KMS-11 (cell line): ENCODE data around the gene LSP1.

Source experiments
- H2AFZ ChIP-seq: fragments of 200-600 bp; sonication (generic); 2 replicates; pipeline ENCODE4 v1.6.1; 2016; ENCODE audit warnings: antibody characterized with exemption, mixed run types, low read depth
- H3K27ac ChIP-seq: fragments of 200-600 bp; sonication (generic); 2 replicates; pipeline ENCODE4 v1.6.1; 2016; ENCODE audit warnings: mild to moderate bottlenecking, mixed run types
- H3K27me3 ChIP-seq: fragments of 200-600 bp; sonication (generic); 2 replicates; pipeline ENCODE4 v1.6.1; 2017; ENCODE audit warnings: mild to moderate bottlenecking, low read depth, mixed run types, moderate library complexity; ENCODE audit not compliant: insufficient read depth
- H3K36me3 ChIP-seq: fragments of 200-600 bp; sonication (generic); 2 replicates; pipeline ENCODE4 v1.6.1; 2017; ENCODE audit warnings: mild to moderate bottlenecking, mixed run types; ENCODE audit not compliant: insufficient read depth
- H3K4me1 ChIP-seq: fragments of 200-600 bp; sonication (generic); 2 replicates; pipeline ENCODE4 v1.6.1; 2016; ENCODE audit warnings: mild to moderate bottlenecking, low read depth, mixed run types; ENCODE audit not compliant: poor library complexity, severe bottlenecking
- H3K4me2 ChIP-seq: fragments of 200-600 bp; sonication (generic); 2 replicates; pipeline ENCODE4 v1.7.0; 2016; ENCODE audit warnings: mild to moderate bottlenecking, mixed run types
- H3K4me3 ChIP-seq: fragments of 200-600 bp; sonication (generic); IDR thresholded peaks from 2 replicates; pipeline ENCODE4 v1.6.1; 2017; ENCODE audit warnings: low read depth, low read length, mixed read lengths; ENCODE audit not compliant: insufficient read depth
- H3K79me2 ChIP-seq: fragments of 200-600 bp; sonication (generic); 2 replicates; pipeline ENCODE4 v1.6.1; 2016; ENCODE audit warnings: low read depth, mixed run types; ENCODE audit not compliant: insufficient read depth
- H3K9ac ChIP-seq: fragments of 200-600 bp; sonication (generic); 2 replicates; pipeline ENCODE4 v1.6.1; 2016; ENCODE audit warnings: mild to moderate bottlenecking, mixed run types
- H4K20me1 ChIP-seq: fragments of 200-600 bp; sonication (generic); 2 replicates; pipeline ENCODE4 v1.6.1; 2016; ENCODE audit warnings: mild to moderate bottlenecking, mixed run types; ENCODE audit not compliant: insufficient read depth
- TF ChIP-seq, protein P1 (sequence below): fragments of 200-600 bp; sonication (generic); conservative IDR thresholded peaks from 2 replicates; pipeline ENCODE4 v1.6.1; 2017; ENCODE audit warnings: low read depth, mild to moderate bottlenecking, antibody characterized with exemption, low read length, moderate library complexity, mixed read lengths

LSP1 gene

DNA sequence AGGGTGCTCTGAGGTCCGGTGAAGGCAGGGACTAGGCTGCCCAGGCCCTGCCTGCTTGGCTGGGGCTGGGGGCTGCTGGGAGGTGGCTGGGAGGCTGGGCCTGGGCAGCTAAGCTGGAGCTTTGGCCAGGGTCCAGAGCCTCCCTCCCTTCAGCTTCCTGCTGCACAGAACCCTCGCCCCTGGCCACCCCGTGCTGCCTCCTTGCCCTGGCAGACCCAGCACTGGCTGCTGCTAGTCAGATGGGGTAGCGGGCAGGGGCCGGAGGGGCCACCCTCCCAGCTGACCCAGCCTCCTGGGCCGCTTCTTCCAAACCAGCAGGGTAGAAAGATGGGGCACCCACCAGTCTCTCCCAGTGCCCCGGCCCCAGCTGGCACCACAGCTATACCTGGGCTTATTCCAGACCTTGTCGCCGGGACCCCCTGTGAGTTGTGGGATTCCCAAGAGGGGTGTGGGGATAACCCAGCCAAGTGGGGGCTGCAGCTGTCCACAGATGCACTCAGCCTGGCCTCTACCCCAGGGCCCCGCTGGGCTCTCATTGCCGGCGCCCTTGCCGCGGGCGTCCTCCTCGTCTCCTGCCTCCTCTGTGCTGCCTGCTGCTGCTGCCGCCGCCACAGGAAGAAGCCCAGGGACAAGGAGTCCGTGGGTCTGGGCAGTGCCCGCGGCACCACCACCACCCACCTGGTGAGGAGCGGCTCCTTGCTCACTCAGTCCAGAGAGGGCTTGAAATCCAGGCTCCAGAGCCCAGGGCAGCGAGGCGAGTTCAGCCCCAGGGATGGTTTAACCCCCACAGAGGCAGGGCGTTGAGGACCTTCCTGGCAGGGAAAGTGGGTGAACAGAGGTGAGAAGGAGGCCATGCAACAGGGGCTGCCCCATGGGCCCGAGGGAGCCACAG, 17.9 kb upstream of the LSP1 start, which contains the start of gene SYT8:
Gene SYT8 (plus strand): TSS at position 212 of the 892 bp plus-strand sequence. CDS start 116 bp downstream, at position 328.
- Histone ChIP-seq H3K4me3 (no peak within 1 kb of the TSS), H3K9ac (no peak within 1 kb of the TSS)

DNA sequence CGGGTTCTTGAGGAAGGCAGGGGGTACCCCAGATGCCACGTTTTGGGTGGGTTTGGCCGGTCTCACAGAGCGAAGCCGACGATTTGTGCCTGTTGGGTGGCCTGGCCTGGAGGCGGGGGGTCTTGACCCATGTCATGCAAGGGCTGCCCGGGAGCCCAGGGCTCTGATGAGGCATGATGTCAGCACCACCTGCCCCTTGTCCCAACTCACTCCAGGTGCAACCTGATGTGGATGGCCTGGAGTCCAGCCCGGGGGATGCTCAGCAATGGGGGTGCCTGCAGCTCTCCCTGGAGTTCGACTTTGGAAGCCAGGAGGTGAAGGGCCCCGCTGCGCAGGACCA, 17.2 kb upstream of the LSP1 start:
- Histone ChIP-seq H3K27me3 (peaks cover 74% of the 10 kb centered on the region), H3K27ac (no peak overlapping the region), H4K20me1 (no peaks in the 10 kb centered on the region), H3K9ac (no peak overlapping the region), H3K36me3 (no peaks in the 10 kb centered on the region), H3K4me2 (no peak overlapping the region), H3K79me2 (no peaks in the 10 kb centered on the region), H2AFZ (no peak overlapping the region), H3K4me3 (no peak overlapping the region), H3K4me1 (no peaks in the 10 kb centered on the region)
- TF ChIP-seq, protein P1, sequence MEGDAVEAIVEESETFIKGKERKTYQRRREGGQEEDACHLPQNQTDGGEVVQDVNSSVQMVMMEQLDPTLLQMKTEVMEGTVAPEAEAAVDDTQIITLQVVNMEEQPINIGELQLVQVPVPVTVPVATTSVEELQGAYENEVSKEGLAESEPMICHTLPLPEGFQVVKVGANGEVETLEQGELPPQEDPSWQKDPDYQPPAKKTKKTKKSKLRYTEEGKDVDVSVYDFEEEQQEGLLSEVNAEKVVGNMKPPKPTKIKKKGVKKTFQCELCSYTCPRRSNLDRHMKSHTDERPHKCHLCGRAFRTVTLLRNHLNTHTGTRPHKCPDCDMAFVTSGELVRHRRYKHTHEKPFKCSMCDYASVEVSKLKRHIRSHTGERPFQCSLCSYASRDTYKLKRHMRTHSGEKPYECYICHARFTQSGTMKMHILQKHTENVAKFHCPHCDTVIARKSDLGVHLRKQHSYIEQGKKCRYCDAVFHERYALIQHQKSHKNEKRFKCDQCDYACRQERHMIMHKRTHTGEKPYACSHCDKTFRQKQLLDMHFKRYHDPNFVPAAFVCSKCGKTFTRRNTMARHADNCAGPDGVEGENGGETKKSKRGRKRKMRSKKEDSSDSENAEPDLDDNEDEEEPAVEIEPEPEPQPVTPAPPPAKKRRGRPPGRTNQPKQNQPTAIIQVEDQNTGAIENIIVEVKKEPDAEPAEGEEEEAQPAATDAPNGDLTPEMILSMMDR, result no peak

More for the DNA sequence above, 17.9 kb upstream of the LSP1 start, which contains the start of gene SYT8:
- Histone ChIP-seq H4K20me1 (no peaks in the 10 kb centered on the region), H3K27me3 (peaks cover 73% of the 10 kb centered on the region), H3K79me2 (no peaks in the 10 kb centered on the region), H3K4me2 (no peak within 1 kb of the TSS), H3K27ac (no peak within 1 kb of the TSS), H2AFZ (no peak within 1 kb of the TSS), H3K4me1 (no peaks in the 10 kb centered on the region), H3K36me3 (no peaks in the 10 kb centered on the region)
- TF ChIP-seq, protein P1, result no peak

DNA sequence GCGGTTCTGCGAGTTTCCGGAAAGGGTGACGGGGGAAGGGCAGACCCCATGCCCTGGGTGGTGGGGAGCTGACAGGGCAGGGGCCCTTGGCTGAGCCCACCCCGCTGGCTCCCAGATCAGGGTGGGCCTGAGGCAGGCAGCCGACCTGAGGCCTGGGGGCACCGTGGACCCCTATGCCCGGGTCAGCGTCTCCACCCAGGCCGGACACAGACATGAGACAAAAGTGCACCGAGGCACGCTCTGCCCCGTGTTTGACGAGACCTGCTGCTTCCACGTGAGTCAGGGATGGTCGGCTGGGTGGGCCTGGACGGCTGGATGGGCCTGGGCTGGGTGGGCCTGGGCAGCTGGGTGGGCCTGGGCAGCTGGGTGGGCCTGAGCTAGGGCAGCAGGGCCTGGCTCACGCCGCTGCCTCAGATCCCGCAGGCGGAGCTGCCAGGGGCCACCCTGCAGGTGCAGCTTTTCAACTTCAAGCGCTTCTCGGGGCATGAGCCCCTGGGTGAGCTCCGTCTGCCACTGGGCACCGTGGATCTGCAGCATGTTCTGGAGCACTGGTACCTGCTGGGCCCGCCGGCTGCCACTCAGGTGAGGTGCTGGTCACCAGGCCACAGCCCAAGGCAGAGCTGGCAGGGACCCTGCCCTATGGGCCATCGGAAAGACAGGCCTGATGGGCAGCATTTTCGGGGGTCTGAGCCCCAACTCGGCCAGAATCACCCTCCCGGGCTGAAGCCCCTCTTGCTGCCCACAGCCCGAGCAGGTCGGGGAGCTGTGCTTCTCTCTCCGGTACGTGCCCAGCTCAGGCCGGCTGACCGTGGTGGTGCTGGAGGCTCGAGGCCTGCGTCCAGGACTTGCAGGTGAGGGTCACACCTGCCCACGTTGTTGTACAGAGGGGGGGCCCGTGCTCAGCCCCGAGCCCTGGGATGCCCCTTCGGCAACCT, 16.6 kb upstream of the LSP1 start:
- TF ChIP-seq, protein P1, result no peak
- Histone ChIP-seq H3K4me3 (no peak overlapping the region), H3K36me3 (no peaks in the 10 kb centered on the region), H3K27me3 (peaks cover 75% of the 10 kb centered on the region), H2AFZ (no peak overlapping the region), H3K4me2 (no peak overlapping the region), H3K79me2 (no peaks in the 10 kb centered on the region), H4K20me1 (no peaks in the 10 kb centered on the region), H3K9ac (no peak overlapping the region), H3K27ac (no peak overlapping the region), H3K4me1 (no peaks in the 10 kb centered on the region)

DNA sequence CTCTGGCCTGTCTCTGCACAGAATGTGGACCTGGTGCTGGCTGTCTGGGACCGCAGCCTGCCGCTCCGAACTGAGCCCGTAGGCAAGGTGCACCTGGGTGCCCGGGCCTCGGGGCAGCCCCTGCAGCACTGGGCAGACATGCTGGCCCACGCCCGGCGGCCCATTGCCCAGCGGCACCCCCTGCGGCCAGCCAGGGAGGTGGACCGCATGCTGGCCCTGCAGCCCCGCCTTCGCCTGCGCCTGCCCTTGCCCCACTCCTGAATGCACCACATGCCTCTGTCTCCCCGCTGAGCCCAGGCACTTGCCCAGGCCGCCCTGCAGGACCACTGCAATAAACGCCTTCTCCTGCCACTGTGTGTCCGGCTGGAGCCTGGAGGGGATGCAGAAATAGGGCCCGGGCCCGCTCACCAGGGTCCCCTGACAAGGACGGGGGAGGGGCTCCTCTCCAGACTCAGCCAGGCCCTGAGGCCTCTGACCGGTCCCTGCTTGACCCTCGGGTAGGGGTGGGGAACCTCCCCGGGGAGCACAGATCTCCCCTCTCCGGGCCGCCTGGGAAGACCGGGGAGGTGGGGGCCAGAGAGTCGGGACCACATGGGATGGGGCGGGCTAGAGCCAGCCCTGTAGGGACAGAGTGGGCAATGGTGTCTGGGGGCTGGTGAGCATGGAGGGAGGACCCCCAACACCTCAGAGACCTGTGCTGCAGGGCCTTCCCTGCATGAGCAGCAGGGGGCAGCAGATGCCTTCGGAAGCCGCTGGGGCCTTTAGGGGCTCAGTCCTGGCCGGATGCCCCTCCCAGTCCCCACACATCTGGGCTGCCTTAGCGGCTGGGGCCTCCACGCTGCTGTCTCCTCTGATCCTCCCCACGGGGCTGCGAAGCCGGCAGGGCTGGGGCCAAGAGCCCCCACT, 15.5 kb upstream of the LSP1 start:
- no peak overlapping the region for H3K27ac ChIP-seq
- no peak overlapping the region for H3K4me3 ChIP-seq
- H3K4me2 ChIP-seq, result no peak overlapping the region
- H3K27me3 ChIP-seq, result peaks cover 75% of the 10 kb centered on the region
- H3K36me3 ChIP-seq, result no peaks in the 10 kb centered on the region
- no peaks in the 10 kb centered on the region for H4K20me1 ChIP-seq
- no peaks in the 10 kb centered on the region for H3K79me2 ChIP-seq
- TF ChIP-seq, protein P1, result peak; percentile 64; the same call in 1 of the 2 replicates
- H3K4me1 ChIP-seq, result no peaks in the 10 kb centered on the region
- H3K9ac ChIP-seq, result no peak overlapping the region
- H2AFZ ChIP-seq, result no peak overlapping the region
